Fibroblast of skin of right quadriceps (primary cell): ENCODE measurements around the gene SERTM1.

ENCODE experiments used
- DNase-seq: peaks from one replicate; pipeline ENCODE4 v3.0.0-alpha.2; 2013

Gene SERTM1

DNA sequence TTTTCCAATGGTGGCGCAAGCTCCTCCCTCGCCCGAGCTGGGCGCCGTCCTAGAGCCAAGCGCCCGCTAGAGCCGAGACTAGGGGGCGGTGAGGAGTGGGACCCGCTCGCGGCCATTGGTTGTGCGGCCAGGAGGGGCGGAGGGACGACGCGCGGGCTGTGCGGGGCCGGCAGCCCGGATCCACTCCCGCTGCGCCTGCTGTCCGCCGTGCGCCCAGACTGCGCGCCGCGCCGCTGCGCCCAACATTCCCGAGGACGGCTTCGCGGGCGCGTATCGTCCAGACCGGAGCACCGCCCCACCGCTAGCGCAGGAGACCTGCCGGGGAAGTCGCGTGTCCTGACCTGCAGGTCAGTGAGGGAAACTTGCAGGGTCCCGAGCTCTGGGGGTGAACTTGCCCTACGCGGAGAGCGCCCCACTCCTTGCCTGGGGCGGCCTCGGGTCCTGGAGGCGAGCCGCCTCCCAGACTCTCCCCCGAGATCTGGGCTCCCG, at the start of gene SERTM1:
TSS of gene SERTM1 (plus strand) at position 183 of the 489 bp plus-strand sequence. CDS start 21,059 bp downstream, outside the sequence.
- peak; percentile 34 for DNase-seq

DNA sequence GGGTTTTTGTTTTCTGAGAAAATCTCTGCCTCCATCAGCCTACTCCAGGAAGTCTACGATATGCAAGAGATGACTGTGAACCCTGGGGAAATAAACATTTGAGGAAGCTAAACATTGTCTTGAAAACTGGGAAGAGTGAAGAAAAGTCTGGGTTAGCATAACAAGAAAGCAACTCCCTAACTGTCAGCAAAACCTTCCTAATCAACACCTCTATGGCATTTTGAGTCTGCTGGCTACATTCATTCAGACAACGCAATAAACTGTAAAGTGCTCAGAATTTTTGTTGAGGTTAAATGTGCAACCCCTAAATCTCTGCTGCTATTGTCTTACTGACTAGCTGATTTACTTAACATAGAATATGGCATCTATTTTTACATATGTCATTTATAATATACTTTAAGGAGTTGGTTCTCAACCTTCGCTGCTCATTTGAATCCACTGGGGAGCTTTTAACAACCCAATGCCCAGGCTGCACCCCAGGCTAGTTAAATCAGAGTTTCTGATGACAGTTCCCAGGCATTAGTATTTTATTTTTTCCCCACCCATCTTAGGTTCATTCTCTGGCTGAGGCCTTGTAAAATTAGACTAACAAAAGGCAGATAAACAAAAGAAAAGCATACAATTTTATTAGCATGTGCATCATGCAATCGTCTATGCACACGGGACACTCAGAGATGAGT, 45.3 kb upstream of the SERTM1 start:
- DNase-seq: no peak

DNA sequence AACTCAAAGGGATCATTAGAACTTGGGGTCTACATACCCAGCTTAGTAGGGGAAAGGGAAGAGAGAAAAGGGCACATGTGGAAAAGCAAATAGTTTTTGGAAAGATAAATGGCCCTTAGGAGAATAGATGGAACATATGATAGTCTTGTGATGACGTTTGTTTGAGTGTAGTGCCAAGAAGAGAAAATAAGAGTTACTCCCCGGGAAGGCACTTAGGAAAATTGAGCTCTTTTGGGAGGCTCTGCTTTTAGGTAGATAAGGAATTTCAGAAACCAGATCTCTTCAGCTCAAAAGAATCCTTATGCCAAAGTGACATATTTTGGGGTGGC, 44.8 kb upstream of the SERTM1 start:
- no peak for DNase-seq

DNA sequence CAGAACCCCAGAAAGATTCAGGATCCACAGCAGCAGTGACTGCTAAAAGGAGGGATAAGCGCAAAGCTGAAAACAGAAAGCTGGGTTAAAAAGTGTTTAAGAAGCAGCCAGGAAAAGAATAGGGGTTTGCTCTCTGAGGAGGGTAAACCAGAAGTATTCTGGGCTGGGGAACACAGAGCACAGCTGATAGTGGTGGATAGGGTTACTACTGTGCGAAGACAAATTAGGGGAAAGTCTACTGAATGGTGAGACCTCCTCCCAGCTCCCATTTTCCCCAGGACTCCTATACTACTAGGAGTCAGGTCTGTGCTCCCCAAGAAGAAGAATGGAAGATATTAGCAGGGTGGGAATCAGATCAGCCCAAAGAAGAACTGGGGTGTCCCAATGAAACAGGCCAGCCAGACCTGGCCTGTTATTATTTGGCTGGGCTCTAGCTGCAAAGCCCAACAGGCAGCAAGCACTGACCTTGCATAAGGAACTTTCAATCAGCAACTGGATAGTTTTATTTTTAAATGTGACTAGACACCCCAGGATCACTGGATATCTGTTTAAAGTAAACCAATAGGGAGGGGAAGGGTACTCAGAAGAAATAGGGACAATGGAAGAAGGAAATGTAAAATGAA, 43.5 kb upstream of the SERTM1 start:
- no peak for DNase-seq

DNA sequence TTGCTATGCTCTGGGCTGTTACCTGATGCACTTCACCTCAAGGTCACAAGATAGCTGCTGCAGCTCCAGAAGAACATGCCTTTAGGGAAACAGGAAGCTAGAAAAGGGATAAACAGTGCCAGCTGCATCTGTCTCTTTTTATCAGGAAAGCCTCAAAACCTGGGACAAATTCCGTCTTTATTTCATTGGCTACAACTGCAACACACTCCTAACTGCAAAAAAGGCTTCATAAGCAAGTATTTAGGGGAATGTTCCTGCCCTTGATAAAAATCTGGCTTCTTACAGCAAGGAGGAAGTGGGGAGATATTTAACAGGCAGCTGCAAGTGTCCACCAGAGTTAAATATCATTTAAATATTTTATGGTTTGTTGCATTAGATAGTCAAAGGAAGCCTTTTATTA, 34.2 kb upstream of the SERTM1 start:
- no peak for DNase-seq

DNA sequence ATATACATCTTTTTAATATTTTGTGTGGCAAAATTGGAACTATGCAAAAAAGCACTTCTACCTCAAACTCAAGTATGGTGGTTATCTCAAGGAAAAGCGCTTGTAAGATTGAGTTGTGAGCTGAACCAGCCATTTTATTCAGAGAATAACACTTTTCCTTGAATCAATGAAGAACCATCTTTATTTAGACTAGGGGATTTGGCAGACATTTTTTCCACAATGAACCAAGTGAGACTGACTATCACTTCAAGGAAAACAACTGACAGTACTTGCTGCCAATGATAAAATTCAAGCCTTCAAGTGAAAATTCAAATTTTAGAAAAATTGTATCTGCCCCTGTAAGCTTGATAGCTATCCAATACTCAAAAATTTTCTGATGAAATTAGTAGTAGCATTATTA, 23.2 kb upstream of the SERTM1 start:
- DNase-seq: no peak

DNA sequence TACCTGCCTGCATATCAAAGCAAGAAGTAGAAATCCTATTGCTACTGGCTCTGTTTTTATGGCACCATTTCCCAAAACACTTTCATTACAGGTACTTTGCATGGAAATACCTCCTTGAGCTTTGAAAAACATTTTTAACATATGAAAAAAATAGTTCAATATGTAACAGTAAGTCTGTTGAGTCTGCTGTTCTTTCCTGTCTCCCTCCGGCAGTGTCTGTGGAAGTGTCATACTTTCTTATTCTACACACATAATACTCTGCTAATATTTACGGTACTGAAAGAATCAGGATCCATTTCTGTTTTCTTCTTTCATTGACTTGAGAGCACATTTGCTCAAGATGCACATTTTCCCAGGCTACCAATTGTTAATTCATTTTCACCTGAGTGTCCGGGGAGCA, 8.2 kb upstream of the SERTM1 start:
- no peak for DNase-seq

DNA sequence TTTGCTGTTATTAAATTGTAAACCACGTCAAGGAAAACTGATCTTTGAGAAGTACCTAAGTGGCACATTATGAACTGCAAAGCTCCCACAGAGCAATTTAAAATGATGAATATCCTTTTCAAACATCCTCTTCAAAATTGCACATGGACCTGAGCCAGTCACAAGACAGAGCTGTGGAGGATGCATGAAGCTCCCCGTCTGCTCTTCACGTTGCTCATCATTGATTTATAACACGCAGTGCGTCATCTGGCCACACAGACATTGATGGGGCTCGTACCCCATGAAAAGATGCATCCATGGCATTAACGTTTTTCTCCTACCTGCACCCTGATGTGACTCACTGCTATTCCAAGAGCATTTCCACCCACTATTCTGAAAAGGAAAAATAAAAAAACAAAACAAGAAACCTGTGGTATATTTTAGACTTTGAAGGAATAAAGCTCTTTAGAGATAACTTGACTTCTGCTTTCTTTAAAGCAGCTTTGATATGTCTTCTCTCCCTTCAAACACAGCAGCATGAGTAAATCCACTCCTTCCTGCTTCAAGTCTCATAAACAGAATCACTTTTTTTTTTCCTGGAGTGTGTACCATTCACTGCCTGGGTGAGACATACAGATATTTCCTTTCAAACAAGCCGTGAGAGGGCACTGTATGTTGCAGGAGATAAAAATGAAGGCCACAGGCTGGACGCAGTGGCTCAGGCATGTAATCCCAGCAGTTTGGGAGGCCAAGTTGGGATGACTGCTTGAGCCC, 7.2 kb upstream of the SERTM1 start:
- DNase-seq: no peak

DNA sequence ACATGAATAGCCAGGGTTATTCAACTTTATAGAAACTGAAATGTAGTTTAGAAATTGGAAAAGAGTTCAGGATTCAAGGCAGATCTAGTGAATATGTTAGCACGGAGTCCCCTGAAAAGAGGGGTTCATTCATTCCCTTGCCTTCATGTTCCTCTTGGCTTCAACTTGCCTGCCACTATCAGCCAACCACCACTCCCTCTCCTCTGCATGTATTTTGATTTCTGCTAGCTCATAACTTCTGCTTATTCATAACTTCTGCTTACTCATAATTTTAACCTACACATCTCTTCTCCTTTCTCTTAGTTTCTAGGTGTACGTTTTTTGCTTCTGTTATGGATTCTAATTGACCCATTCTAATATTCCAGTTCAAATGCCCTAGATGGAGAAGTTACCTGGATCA, 5.5 kb upstream of the SERTM1 start:
- DNase-seq: no peak

DNA sequence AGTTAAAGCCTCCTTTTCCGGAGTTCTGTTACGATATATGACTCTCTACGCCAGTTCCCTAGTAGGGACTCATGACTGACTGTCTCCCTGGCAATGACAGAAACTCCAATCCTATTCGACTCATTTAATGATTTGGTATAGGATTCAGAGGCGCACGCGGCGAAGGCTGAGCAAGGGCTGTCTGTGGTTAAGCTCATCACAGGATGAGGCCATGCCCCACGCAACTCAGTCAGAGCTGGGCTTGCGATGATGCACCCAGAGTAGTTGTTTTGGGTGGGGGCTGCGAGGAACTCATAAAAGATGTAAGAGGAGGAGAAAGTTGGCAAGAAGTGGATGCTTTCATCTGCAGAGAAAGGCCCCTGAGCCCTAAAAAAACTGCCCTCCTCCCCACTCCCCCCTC, 468 bp upstream of the SERTM1 start:
- DNase-seq: no peak

DNA sequence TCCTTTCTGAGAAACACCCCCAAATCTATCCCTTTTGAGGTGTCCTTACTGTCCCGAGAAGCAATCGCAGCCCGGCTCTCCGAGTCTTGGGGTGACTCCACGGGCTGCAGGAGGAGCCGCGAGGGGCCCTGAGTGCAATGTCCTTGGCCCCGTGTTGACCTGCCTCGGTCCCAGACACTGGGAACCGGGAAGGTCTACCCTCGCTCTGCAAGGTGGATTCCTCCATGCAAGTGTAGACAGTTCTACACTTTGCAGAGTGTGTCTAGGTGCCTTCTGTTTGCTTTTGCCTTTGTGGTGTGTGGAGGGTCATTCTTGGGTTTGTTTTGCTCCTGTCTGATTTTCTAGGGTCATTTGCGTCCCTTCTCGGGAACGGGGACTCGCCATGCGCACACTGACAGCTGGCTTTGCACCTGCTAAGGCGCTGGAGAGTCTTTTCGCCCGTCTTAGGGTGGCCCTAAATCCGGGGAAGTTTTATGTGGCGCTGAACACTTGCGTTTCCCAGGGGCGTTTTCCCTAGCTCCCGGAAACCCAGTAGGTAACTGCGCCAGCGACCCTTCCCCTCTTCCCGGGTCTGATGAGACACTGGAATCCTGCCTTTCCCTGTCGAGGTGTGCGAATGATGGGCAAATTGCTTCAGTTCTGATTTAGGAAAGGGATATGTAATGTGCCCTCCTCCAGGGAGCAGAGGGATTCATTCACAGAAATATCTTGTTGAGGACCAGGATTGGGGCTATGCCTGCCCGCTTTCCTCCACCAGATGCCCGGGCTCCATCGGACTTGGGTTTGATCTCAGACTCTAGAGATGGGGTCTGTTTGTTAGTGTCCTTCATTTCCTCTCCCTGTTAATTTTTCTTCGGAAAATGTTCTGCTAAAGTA, 755 bp downstream of the SERTM1 start:
- no peak for DNase-seq

DNA sequence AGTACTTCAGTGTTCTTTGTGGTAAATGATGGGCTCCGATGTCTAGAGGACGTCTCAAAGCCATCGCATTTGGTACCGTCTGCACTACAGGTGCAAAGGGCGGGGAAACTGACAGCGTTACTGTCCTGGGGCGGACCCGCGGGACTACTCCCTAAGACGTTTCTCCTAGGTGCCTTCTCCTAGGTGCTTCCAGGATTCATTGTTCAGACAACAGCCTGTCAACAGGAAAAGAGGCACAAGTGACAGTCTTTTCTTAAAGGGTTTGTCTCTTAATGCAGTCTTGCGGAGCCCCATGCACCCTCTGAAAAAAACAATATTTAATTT, 1.4 kb downstream of the SERTM1 start:
- no peak for DNase-seq

DNA sequence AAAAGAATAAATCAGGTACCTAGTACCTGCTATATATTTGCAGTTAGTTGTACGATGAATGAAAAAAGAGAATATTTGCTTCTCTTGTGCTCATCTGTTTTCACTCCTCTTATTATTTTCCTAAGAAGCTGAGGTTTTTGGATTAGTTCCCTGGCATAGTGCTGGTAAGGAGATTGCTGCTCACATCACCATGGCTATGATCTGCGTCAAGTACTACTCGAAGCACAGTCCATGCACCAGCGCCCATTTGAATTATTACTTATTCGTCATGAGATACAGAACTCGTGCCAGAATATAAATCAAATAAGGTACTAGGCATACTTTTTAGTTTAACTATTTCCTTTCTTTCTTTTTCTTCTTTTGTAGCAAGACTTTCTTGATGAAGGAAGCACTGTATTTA, 7.1 kb downstream of the SERTM1 start:
- DNase-seq: no peak

DNA sequence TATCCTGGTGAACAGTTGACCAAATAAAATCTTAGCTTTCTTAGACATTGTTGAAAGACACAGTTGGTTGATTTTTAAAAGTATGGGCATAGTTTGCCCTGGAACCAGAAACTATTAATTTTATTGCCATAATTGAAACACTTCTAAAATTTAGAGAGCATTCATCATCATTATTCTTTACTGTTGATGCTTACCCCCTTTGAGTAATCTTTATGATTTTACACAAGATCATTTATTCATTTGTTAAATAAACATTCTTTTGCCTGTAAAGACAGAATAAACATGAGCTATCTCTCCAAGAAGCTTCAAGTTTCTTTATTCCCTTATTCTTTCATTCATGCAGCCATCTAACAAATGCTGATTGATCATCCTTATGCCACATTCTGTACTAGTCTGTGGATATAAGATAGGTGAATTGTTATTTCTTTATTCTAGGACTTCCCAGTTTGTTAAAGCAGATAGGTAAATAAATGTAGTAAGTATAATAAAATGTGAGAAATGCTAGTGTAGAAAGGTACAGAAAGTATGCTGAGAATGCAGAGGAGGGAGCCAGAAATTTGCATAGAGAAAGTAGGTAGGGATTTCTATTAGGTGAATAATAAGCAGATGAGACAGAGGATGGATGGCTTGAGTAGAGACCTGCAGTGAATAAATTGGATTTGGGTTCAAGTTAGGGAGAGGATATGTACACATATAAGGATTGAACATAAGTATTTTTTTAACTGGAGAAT, 8.2 kb downstream of the SERTM1 start:
- no peak for DNase-seq

DNA sequence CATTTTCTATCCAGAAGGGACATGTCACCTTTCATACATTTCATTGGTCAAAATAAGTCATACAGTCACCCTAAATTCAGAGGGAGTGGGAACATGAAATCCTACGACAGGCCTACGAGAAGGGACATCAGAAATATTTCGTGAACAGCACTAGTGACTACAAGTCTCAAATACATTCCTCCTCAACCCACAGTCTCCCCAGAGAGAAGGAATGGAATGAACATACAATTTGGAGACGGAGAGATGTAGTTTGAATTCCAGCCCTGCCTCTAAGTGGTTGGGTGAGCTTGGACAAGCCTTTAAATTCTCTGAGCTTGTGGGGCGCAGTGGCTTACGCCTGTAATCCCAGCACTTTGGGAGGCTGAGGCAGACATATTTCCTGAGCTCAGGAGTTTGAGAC, 9.9 kb downstream of the SERTM1 start:
- peak; percentile 9 for DNase-seq

DNA sequence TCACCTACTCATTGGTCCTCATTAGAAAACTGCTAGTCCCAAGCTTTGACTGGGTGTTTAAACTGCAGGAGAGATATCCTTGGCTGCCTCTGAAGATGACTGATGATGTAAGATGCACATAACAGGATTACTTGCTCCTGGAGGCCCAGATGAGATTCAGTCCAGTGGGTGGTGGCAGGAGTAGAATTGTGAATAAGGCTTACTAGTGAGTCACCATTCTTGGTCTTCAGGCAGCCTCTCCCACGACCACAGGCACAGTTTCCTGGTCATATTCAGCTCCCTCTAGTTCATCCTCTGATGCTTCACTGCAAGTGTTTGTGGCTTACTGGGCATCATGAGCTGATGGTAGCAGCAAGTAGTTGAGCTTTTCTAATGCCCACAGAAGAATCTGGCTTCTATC, 12.1 kb downstream of the SERTM1 start:
- DNase-seq: peak; percentile 60

DNA sequence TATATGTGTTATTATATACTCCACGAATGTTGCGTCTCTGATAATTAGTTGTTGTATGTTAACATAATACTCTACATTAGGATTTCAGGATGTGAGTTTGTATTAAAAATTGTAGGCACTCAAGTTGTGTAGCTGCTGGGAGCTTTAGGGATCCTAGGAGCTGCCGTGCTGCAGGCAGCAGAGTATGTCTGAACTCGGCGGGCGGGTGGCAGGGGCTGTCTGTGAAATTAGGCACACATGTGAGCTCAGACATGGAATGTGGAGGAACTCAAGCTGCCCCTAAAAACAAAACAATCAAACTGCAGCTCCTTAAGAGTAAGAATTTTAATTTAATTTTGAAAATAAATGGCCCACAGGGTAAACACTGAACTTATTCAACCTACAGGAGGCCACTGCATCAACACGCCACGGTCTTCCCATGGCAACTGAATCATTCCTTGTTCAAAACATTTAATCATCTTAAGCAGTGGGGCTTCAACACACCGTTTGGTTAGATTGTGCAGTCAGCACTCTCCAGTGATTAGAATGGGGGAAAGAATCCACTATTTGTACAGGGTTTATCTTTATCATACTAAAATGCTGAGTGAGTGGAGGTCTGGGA, 22.7 kb downstream of the SERTM1 start:
- DNase-seq: no peak

DNA sequence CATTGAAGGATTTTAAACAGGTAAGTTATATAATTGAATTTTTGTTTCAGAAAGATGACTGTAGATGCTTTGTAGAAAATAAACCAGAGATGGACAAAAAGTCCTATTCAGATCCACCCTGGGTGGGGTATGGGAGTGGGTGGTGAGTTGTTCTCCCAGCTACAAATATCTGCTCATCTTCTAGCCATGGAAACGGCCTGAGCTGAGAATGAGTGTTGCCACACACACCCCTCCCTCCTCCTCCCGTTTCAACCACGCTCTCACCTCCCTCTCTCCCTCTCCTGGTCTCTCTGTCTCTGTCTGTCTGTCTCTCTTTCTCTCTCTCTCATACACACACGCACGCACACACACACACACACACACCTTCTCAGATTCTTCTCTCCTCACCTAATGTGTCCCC, 26.4 kb downstream of the SERTM1 start:
- DNase-seq: no peak

DNA sequence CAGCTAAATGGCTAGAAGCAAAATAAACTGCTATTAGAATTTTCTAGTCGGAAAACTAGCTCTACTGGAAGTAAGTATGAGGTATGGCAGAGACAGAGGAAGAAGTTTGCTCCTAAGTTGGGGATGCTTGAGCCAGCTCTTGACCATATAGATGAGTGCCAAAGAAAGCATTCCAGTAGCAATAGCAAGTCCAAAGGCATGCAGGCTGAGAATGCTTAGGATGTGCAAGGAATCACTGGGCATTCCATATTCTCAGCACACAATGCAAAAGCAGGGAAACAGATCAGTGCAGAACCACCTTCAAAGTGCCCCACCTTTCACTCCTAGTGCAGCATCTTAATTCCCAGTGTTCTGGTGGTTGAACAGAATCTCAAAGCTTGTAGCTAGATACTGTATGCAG, 32.9 kb downstream of the SERTM1 start:
- DNase-seq: peak; percentile 67

DNA sequence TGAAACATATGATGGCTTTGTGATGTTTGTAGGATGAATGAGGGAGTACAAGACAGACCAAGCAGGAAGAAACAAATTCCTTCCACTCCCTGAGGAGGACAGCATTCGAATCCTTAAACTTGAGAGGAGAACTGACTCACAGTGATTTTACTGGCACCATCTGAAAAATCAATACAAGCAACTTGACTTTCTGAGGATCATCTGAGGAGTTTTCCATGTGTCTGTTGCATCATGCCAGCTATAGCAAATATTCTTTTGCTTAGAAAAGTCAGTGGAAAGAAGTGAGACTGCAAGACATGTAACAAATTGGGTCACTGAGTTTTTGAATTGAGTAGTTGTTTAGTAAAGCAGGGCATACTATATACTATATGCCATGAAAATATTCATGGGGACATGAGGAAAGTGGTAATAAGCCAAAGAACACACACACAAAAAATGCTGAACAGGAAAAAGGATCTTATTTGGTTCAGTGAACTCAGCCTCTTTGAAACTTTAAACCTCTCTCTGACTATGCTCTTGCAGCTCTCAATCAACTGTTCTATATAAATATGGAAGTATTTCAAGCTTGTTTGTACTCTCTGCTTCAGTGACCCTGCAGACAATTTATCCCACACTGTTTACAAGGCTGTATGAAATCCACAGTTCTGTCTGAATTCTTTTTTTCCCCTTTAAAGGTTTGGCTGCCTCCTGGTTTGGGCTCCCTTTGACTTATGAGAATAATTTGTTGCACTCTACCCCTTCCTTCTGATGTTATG, 35.5 kb downstream of the SERTM1 start:
- DNase-seq: no peak

DNA sequence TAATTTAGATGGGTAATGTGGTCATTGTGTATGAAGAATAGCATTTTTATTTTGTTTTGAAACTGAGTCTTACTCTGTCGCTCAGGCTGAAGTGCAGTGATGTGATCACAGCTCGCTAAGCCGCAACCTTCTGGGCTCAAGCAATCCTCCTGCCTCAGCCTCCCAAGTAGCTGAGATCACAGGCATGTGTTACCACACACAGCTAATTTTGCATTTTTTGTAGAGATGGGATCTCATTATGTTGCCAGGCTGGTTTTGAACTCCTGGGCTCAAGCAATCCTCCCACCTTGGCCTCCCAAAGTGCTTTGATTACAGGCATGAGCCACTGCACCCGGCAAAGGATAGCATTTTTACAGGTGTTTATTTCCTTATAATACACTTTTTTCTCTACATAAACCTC, 36.6 kb downstream of the SERTM1 start:
- no peak for DNase-seq

DNA sequence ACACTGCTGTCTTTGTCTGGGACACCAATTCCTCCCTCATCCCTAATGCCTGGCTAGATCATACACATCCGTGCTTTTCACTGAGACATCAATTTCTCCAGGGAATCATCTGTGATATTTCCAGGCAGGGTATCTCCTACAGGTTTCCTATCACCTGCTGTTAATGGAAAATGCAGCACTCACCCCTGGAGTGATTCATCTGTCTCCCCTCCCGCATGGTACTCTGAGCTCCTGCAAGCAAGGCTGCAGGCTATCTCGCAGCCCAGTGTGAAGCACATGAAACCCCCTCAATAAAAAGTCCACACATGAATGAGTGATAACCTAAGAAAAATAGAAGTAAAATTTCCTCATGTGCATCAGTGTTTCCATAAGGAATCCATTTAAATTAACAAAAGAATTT, 38.5 kb downstream of the SERTM1 start:
- no peak for DNase-seq
